WERI-Rb-1 (cell line): ENCODE data around the gene ULK2.

Source experiments
- DNase-seq: peaks from one replicate; pipeline ENCODE4 v3.0.0-alpha.2; 2020
- H3K27ac ChIP-seq: fragments of 250-450 bp; sonication (Bioruptor Pico); 2 replicates; pipeline ENCODE4 v1.5.1; 2020; ENCODE audit warnings: mild to moderate bottlenecking, moderate library complexity
- H3K27me3 ChIP-seq: fragments of 250-450 bp; sonication (Bioruptor Pico); 2 replicates; pipeline ENCODE4 v1.5.1; 2021; ENCODE audit warnings: mild to moderate bottlenecking, low read depth, moderate library complexity; ENCODE audit not compliant: insufficient read depth, severe bottlenecking
- H3K36me3 ChIP-seq: fragments of 250-450 bp; sonication (Bioruptor Pico); 2 replicates; pipeline ENCODE4 v1.5.1; 2020; ENCODE audit warnings: mild to moderate bottlenecking, moderate library complexity
- H3K4me3 ChIP-seq: 2 replicates; pipeline ENCODE4 v1.5.1; 2011; ENCODE audit warnings: low read depth, mild to moderate bottlenecking, control low read depth, low read length
- H3K9me3 ChIP-seq: fragments of 250-450 bp; sonication (Bioruptor Pico); 2 replicates; pipeline ENCODE4 v1.5.1; 2021; ENCODE audit warnings: mild to moderate bottlenecking, moderate library complexity; ENCODE audit not compliant: severe bottlenecking
- CTCF ChIP-seq: IDR thresholded peaks from 2 replicates; pipeline ENCODE4 v1.5.1; 2011; ENCODE audit warnings: low read depth, mild to moderate bottlenecking, control low read depth, inconsistent platforms, low read length

ULK2 gene

DNA sequence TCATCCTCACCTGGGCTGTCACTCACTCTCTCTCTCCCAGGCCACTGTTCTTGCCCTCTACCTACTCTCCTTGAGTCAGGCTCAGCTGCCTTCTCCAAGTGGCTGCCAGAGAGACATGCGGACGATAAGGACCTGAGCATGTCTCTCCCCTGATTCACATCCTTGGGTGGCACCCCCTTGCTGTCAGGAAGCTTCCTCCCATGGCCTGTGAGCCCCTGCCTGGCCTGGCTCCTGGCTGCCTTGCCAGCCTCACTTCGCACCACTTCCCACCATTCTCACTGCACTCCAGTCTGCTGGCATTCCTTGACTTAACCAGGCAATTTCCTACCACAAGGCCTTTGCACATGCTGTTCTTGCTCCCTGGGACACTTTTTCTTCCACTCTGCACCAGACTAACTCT, 116.9 kb downstream of the ULK2 start:
- Histone ChIP-seq H3K9me3 (no peaks in the 10 kb centered on the region), H3K36me3 (no peaks in the 10 kb centered on the region), H3K27me3 (no peaks in the 10 kb centered on the region), H3K4me3 (no peak overlapping the region), H3K27ac (no peak overlapping the region)
- TF ChIP-seq CTCF: no peak
- DNase-seq: no peak

- Histone ChIP-seq H3K27me3 (no peaks in the 10 kb centered on the region), H3K27ac (no peak overlapping the region), H3K9me3 (no peaks in the 10 kb centered on the region), H3K4me3 (no peak overlapping the region), H3K36me3 (no peaks in the 10 kb centered on the region)
- TF ChIP-seq CTCF: no peak
- DNase-seq: no peak
These were observed 117.6 kb downstream of the ULK2 start for GRCh38 chr17:19750020-19750572.

DNA sequence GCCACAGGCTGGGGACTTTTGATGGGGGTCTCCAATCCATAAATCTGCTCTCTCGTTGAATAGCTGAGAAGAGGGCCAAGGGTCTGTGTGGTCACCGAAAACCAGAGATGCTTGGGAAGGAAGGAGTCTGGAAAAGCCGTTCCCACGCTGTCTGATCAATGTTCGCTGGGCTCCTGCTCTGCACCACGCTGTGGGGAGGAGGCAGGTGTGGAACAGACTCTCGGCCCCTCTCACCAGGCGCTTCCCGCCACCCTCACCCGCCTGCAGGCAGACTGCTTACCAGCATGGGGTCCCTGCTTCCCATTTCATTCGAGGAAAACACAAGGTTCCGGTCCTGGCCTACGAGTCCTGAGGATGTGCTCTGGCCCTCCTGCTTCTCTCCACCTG, 118.9 kb downstream of the ULK2 start:
- TF ChIP-seq CTCF: no peak
- no peak overlapping the region for H3K27ac ChIP-seq
- H3K36me3 ChIP-seq: no peaks in the 10 kb centered on the region
- no peak for DNase-seq
- H3K9me3 ChIP-seq: no peaks in the 10 kb centered on the region
- no peaks in the 10 kb centered on the region for H3K27me3 ChIP-seq
- no peak overlapping the region for H3K4me3 ChIP-seq

- Histone ChIP-seq H3K27ac (no peak within 1 kb of the TSS), H3K36me3 (no peaks in the 10 kb centered on the region), H3K9me3 (no peaks in the 10 kb centered on the region), H3K27me3 (no peaks in the 10 kb centered on the region), H3K4me3 (no peak within 1 kb of the TSS)
- no peak for TF ChIP-seq CTCF
- DNase-seq: no peak
These were observed 119.6 kb downstream of the ULK2 start, which contains the start of gene ALDH3A1 for GRCh38 chr17:19747829-19748806. Gene ALDH3A1 (minus strand): TSS chr17:19748298. CDS start chr17:19745129, 3,169 bp downstream.

GRCh38 chr17:19747159-19747719, 120.5 kb downstream of the ULK2 start:
- Histone ChIP-seq H3K27ac (no peak overlapping the region), H3K4me3 (no peak overlapping the region), H3K36me3 (no peaks in the 10 kb centered on the region), H3K27me3 (no peaks in the 10 kb centered on the region), H3K9me3 (no peaks in the 10 kb centered on the region)
- no peak for TF ChIP-seq CTCF
- DNase-seq: no peak
